UCSD-AML1 (cell line): Measurements from ENCODE around the gene KIAA1614.
"Not testable (repeated sequence)": the region's sequence is repeated elsewhere in the genome, so short reads cannot be mapped to it uniquely, and the experiment has no call there.

Experiments used
- DNase-seq: peaks from one replicate; lab custom pipeline; 2025; ENCODE audit not compliant: unreplicated experiment; lab: John Stamatoyannopoulos, UW

KIAA1614 gene

DNA sequence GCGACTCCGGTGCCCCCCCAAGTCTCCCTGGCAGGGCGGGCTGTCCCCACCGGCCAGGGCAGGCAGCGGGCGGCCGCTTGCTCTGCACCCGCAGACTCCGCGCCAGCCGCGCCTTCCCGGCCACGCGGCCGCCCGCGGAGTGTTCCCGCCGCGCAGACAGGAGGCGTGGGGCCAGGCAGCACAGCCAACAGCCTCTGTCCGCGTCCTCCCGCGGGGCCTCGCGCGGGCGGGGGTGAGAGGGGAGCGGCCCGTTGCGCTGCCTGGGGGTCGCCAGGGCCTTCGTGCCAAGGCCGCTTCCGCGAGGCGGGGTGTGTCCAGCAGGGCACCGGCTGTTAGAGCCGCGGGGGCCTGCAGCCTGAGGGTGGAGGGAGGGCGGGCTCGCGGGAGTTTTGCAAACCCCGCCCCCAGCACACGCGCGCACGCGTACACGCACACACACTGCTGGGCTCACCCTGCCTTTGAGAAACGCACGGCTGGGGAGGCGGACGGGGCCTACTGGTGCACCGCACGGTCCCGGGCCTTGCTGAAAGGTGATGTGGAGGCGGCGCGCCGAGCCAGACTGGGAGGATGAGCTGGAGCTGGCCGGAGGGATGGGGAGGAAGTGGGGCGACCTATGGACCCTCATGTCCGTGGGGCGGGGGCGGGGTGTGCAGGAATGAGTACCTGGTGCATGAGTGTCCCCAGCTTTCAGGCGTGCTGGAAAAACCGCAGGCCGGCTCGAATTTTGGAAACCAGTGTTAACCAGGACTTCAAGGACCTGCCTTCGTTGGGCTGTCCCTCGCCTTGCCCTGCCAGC lies 41.5 kb downstream of the KIAA1614 start:
- DNase-seq: no peak

DNA sequence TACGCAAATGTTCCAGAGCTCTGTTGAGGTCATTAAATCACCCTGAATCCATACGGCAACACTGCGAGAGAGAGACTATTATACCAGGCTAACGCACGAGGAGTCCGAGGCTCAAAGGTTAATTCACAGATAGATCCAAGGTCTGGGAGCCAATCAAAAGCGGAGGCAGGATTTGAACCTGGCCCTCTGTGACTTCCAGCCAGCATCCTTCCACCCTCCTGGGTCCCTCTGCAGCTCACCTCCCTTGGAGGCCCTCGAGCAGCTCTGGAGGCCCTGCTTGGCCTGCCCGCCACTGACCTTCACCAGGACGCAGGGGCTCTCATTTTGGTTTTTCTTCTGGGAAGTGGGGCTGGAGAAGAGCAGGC lies 42.1 kb downstream of the KIAA1614 start:
- no peak for DNase-seq

DNA sequence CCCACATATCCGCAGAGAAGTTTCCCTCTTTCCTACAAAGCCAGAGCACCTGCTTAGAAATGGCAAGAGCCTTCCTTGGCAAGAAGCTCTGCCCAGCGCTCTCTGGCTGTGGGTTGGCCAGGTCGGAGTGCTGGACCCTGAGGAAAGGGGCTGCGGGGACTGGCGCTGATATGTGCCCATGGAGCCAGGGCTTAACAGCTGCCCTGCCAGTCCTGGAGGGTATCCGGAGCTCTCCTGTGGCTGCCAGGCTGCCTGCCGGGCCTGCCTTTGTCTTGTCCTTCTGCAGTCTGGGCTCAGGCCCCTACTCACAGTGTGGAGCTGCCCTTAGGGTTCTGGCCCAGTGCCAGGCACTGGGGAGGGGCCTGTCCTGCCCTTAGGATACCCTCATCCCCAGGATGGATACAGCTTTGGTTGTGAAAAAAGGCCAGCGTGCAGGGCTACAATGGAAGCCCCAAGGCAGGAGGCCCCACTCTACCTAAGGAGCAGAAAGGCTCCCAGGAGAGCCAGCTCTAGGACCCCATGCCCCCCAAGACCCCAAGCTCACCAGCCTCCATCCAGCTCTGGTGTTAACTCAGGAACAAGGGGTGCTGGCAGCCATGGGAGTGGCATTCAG lies 43.4 kb downstream of the KIAA1614 start:
- DNase-seq: no peak

DNA sequence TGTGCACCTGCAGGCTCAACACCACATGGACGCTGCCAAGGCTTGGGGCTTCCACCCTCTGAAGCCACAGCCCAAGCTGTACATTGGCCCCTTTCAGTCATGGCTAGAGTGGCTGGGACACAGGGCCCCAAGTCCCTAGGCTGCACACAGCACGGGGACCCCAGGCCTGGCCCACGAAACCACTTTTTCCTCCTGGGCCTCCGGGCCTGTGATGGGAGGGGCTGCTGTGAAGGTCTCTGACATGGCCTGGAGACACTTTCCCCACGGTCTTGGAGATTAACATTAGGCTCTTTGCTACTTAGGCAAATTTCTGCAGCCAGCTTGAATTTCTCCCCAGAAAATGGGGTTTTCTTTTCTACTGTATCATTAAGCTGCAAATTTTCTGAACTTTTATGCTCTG lies 46.9 kb downstream of the KIAA1614 start:
- not testable (repeated sequence) for DNase-seq

DNA sequence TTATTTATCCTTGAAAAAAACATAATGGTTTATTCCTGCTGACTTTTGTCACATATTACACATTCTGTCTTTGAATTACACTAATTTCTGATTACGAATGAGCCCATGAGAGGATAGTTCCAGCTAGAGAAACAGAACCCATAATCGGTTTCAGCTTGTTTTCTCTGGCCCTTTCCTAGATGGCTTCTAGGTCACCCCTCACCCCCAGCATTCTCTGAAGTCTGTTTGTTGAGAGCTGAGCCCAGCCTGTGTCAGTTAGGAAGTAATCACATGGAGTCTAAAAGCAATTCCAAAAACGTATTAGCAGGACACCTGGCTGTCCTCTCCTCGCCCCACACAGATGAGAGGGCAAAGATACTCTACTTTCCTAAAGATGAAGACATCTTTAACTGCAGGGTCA lies 48.9 kb downstream of the KIAA1614 start:
- no peak for DNase-seq

DNA sequence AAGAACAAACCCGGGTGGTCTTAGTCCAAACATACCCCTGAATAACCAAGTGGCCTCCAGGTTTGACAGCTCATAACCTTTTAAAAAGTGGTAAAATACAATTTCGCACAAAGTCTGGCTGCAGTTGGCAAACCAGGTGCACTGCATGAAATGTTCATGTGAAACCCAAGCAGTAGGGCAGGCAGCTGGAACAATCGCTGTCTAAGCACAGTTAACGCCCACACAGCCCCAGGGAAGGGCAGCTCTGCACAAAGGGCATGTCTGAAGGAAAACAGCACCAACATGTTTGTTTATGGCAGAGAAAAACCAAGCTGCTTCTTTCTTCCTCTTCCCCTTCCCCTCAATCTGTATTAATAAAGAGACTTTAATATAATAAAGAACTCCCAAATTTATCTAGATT lies 49.5 kb downstream of the KIAA1614 start:
- no peak for DNase-seq

DNA sequence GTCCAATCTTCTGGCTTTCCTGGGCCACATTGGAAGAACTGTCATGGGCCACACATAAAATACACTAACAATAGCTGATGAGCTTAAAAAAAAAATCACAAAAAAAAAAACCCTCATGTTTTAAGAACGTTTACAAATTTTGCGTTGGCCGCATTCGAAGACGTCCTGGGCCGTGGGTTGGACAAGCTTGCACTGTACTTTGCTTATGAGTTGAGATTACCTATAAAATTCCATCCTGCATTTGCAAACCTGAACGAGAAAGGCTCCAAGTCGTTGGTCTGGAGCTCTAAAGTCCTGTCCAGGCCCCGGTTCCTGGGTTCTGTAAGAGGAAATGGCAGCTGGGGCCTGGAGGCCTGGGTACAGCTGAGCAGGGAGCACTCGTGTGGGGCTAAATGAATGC lies 51.4 kb downstream of the KIAA1614 start:
- DNase-seq: no peak

DNA sequence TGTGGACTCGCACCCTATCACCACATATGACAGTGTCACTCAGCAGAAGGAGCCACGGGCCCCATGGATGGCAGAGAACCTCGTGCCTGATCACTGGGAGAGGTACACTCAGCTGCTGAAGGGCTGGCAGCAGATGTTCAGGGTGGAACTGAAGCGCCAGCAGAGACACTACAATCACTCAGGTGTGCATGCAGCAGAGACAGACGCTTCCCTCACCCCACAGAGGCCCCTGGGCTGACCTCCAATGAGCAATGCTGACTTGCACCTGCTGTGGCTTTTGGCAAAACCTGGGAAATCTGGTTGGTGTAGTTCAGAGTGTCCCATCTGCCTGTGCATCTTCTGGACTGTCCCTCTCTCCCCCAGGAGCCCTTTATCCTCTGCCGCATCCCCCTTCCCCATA lies 51.9 kb downstream of the KIAA1614 start:
- DNase-seq: no peak

DNA sequence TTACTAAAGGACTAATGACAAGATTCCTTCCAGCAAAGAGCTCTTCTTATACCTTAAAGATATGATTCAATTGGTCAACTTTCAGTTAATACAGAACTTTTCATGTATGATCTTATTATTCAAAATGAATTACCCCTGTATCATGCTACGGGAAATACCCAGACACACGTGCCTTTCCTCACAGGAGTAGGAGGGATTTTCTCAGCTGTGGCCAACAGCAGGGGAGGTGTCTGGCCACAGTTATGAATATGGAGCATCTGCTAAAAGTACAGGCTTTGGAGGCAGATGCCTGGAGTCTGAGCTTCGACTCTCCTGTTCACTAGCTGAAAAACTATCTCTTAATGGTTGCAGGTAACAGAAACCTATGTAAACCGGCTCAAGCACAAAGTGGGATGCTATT lies 53.6 kb downstream of the KIAA1614 start:
- no peak for DNase-seq

DNA sequence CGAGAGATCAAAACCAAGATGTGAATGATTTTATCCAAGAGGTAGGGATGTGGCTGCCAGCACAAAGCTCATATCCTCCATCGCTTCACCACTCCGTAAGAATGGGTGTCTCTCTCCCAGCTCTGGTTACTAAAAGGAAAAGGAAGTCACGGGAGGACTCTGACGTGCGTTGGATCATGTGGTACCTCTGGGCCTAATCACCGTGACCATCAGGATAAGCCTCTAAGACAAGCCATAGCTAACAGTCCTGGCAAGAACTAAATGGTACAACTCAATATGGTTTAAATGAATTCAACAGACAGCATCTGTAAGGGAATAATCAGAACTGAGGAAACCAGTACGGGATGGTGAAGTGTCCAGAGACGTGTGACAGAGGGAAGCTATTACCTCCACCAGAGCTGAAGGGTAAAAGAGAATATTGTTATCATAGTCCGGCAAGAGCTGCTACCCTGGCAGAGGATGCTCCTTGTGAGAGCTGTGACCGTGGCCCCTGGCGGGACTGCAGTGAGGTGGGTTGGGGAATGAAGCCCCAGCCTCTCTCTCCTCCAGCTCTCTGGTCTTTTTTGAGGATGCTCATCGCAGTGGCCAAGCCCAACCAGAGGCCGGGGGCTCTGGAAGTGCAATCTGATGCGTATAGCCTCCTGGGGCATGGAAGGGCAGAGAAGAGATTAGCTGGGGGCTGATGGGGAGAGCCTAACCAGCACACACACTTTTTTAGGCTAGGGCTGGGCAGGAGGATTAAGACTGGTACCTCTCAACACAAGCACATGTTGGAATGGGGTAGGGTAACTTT lies 54.2 kb downstream of the KIAA1614 start:
- DNase-seq: no peak

DNA sequence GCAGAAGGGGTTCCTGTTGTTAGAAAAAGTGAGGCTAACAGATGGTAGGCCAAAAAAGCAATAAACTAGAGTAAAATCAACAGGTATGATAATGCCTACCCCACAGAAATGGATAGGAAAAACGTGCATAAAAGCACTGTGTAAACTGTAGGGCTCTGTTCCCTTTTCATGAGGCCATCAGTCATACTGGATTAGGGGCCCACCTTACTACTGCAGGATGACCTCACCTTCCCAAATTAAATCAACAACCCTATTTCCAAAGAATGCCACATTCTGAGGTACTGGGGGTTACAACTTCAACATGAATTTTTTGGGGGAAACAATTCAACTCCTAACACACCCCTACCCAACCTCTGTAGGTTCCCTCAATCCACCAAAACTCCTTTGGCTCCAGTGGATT lies 54.9 kb downstream of the KIAA1614 start:
- DNase-seq: no peak

DNA sequence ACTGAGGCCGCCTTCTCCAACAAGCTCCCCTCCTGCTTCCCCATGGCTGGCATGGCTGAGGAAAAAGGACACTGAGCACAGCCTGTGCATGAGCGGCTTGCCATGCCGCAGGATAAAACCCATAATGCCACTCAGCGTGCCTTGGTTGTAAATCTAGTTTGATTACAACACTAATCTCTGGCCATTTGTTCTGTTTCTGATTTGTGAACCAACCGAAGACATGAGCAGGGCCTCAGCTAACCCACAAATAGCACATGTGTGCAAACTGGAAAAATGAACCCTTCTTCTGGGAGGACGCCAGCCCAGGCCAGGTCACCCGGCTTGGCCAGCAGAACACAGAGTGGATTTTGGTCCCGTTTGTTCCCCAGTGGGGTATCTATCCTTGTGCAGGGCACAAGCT lies 56.1 kb downstream of the KIAA1614 start:
- DNase-seq: not testable (repeated sequence)

DNA sequence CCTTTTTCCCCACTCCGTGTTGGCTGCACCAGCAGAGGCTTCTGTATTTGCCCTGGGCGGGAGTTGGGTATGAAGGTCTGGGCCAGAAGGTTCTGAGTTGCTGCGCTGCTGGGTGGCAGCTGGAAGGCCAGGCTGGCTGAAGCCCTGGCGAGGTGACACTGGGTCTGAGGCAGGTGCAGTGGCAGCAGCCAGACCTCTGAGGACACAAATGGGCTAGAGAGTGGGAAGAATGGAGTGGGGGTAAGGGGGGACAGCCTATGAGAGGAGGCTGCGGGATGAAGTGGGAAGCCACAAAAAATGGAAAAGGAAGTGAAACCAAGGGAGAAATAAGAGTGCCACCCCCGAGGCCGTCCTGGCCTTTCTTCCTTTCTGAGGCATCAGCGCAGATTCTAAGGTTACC lies 56.7 kb downstream of the KIAA1614 start:
- DNase-seq: no peak

DNA sequence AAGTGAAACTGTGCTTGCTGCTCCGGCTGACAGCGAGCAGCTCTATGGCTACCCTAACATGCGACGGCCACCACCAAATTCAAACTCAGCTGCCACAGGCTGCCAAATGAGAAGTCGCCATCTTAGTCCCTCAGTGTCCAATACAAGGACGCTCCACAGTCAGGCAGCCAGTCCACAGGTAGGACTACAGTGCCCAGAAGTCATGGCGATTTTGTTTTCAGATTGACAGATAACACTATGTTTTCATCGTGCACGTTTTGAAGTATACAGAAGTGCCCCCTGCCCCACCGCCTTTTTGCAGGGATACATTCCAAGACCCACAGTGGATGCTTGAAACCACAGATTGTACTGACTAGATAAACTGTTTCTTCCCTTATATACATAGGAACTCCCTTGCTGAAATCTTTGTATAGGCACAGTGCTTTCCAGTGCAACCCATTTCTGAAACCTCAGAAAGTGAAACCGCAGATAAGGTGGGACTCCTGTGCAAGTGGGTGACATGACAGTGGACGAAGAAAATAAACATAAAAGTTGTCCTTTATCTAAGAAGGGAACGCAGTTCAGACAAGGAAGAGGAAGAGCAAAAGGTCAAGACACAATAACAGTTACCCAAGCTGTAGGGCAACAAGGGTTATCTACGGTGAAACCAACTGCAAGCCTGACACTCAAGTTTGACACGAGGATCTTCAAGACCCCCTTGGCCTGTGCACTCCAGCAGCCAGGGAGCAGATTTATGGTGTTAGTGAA lies 57.8 kb downstream of the KIAA1614 start:
- DNase-seq: no peak

DNA sequence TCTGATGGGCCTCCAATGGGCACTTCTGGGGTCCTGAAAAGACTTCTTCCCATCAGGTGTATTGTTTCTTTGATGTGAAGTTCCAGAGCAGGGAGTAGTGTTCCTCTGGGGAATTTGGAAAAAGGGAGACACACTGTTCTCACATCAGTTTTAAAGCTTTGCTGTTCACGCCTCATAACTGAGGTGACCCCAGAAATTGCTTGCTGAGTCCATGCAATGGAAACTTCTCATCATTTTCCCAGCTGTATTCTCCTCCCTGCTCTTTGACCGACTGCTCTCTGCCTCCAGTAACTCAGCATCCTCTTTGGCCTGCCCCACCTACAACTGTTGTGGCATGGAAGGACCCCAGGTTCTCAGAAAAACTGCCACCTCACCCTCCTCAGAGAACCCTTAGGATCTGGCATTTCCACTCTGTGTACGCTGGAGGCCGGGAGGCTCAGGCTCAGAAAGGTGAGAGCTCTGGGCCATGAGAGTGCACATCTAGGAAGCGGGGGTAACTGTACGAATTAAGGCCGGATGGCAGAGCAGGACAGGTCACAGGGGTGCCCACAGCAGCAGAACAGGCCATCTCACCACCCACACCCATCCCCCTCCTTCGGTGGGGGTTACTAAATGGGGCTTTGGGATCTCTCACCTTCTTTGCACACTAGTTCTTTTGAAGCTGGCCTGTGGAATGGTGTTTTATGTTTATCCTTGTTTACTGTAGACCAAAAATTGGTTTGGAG lies 58.7 kb downstream of the KIAA1614 start:
- no peak for DNase-seq

DNA sequence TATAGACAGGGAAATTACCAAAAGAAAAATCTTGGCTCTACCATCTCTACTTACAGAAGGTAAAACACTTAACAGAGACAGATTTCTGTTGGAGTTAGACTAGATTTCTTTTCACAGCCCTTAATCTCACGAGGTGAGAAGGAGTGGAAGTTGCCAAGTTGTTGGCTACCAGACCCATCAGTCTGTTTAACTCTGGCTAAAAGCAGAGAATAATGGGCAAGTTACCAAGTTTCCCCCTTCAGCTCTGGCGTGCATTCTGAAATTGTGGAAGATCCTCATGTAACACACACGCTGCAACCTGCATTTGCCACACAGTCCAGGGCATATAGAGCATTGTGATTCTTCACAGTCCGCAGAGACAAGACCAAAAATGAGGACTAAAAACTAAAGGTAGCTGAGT lies 60.7 kb downstream of the KIAA1614 start:
- DNase-seq: no peak

DNA sequence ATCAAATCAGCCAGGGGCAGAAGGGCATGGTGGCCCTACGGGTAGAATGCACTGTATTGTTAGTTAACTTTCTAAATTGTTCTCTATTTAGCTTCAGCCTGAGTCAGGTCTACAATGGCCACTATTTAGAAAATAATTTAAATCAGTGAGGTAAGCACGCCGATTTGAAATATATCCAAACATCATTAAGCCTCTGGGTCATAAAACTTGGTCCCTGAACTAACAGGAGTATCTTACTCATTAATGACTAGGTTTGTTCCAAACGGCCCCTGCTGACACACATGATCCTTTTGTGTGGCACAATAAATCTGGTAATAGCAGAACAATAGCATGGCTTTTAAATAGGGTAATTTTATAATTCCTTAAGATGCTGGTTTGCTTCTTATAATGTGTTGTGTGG lies 61.5 kb downstream of the KIAA1614 start:
- no peak for DNase-seq

DNA sequence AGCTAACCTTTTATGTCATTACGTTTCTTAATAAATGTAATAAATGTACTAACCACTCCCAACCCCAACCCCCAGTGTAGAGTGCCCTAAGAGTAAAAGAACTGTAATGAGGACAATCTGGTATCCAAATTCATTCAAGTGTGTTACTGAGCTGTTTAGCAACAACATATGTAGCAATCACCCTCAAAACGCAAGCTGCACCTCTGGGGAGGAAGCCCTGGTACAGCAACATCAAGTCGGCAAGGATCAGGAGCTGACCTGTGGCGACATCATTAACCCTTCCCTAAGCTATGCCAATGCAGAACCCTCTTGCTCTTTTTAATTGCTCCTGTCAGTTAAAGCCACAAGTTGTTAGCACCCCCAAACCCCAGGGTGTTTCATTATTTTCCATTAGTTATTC lies 62.9 kb downstream of the KIAA1614 start:
- DNase-seq: no peak

DNA sequence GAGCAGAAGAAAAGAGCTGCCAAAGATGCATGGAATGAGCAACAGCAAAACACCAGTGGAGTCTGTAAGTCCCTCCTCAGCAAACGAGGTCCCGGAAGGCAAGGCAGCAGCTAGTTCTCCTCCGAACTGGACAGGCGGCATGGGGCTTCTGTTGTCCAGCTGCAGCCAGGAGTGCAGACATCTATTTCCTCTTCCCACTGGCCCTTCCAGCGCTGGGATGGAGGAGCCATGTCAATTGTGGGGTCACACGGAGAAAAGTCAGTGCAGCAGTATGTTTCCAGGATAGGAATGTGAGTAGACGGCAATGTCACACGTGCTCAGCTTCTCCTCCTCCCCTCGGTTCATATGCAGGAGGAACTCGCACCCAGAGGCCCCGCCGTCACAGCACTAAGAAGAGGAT lies 63.5 kb downstream of the KIAA1614 start:
- no peak for DNase-seq

DNA sequence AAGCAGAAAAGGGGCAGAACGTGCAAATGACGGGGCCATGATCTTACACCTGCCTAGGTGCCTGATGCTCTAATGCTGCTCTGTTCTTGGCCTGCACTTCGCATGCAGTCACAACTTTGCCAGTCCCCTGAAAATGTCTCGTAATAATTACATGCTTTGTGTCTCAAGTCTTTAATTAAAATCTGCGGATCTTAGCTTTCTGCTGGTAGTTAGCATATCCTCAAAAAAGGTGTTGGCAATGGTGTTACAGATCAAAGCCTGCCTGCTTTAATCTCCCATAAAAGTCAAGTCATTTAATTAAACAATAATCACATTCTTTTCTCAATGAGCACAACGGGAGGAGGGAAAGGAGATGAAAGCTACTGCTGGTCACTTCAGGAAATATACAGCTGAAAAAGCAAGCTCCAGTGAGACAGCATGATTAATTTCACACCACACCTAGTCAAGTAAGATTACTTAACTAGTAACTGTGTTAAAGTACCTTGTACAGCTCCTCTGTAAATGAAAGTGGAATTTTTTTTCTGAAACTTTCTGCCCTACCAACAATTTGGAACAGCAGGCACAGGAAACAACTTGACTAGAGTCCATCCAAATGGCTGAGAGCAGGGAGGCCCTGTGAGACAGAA lies 64.1 kb downstream of the KIAA1614 start:
- DNase-seq: no peak
